Activated CD4-positive, alpha-beta T cell treated with anti-CD3 and anti-CD28 coated beads, Interleukin-10, Interleukin-2, amounts not matched to agents 100 ng/mL and 50 ng/mL, durations not matched to agents 16 hours and 8 hours (primary cell): ENCODE results near the gene FLRT2.

Source experiments
- DNase-seq: peaks from one replicate; pipeline ENCODE4 v3.0.0-alpha.2; 2020

FLRT2 gene

GRCh38 chr14:85531141-85531586 lies 1.2 kb downstream of the FLRT2 start:
- DNase-seq, result no peak

- no peak for DNase-seq
Observed at GRCh38 chr14:85531587-85532373, 1.8 kb downstream of the FLRT2 start.

- no peak for DNase-seq
Observed at GRCh38 chr14:85532374-85533022, 2.6 kb downstream of the FLRT2 start.

GRCh38 chr14:85533023-85533860 lies 3.3 kb downstream of the FLRT2 start:
- no peak for DNase-seq

- no peak for DNase-seq
Observed at GRCh38 chr14:85533861-85534291, 3.9 kb downstream of the FLRT2 start.

GRCh38 chr14:85534458-85535293 lies 4.7 kb downstream of the FLRT2 start:
- DNase-seq, result no peak

- DNase-seq, result no peak
Observed at GRCh38 chr14:85535321-85535720, 5.4 kb downstream of the FLRT2 start.

- DNase-seq, result no peak
Observed at GRCh38 chr14:85535991-85536832, 6.3 kb downstream of the FLRT2 start.

- no peak for DNase-seq
Observed at GRCh38 chr14:85536833-85537190, 6.9 kb downstream of the FLRT2 start.

- DNase-seq, result no peak
Observed at GRCh38 chr14:85537526-85537925, 7.6 kb downstream of the FLRT2 start.

- no peak for DNase-seq
Observed at GRCh38 chr14:85538636-85539035, 8.7 kb downstream of the FLRT2 start.

- DNase-seq, result no peak
Observed at GRCh38 chr14:85539510-85539909, 9.6 kb downstream of the FLRT2 start.

GRCh38 chr14:85542623-85543022 lies 12.7 kb downstream of the FLRT2 start:
- DNase-seq, result no peak

GRCh38 chr14:85545738-85546137 lies 15.8 kb downstream of the FLRT2 start:
- no peak for DNase-seq

GRCh38 chr14:85546390-85546789 lies 16.4 kb downstream of the FLRT2 start:
- DNase-seq, result no peak

GRCh38 chr14:85549697-85550096 lies 19.8 kb downstream of the FLRT2 start:
- no peak for DNase-seq

GRCh38 chr14:85554106-85554505 lies 24.2 kb downstream of the FLRT2 start:
- DNase-seq, result no peak

- no peak for DNase-seq
Observed at GRCh38 chr14:85556267-85556666, 26.3 kb downstream of the FLRT2 start.

GRCh38 chr14:85558505-85558904 lies 28.6 kb downstream of the FLRT2 start:
- DNase-seq, result no peak

- no peak for DNase-seq
Observed at GRCh38 chr14:85562630-85563029, 32.7 kb downstream of the FLRT2 start.

- no peak for DNase-seq
Observed at GRCh38 chr14:85564841-85565527, 35.0 kb downstream of the FLRT2 start.
